Embryonic facial prominence (tissue), 1 donor: ENCODE results near the gene COLEC12.

Experiments used
- DNase-seq: peaks from one replicate; pipeline ENCODE4 v3.0.0-alpha.2; 2016; ENCODE audit errors: extremely low spot score

COLEC12 gene

GRCh38 chr18:506264-506663, 5.8 kb upstream of the COLEC12 start:
- no peak for DNase-seq

DNA sequence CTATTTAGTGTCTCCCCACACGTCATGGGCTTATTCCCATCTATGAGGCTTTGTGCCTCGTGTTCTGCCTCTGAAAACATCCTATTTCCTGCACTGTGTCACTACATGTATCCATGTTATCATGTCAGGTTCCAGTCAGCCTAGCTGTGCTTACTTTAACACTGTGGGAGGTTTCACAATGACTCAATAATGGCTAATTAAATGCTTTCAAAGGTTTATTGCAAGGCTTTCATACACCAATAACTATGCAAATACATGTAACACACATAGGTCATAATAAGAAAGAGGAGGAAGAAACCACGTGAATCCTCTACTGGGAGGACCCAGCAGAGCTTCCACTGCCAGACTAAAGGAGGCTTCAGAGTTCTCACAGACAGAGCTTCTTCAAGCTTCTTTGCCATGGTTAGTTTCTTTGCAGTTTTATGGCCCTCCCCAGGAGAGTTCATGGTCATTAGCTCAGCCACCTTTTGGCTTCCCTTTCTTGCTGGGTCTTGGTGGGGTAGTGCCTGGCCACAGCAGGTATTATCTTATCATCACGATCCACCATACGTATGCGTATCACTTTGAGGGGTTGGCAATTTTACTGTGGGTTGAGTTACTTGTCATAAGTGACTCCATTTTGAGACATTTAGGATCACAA, 5.1 kb upstream of the COLEC12 start:
- no peak for DNase-seq

DNA sequence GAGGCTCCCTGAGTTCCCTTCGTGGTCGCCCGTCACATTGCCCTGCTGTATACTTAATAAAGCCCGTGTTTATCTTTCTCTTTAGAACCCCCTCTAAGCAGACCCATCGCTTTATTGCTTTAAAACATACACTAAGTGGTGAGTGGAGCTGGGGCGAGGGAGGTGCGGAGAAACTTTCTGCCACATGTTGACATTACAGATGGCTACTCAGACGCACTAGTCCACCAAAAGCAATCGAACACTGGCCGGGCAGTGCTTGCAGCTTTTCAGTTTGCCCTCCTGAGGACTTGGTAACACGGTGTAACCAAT, 859 bp upstream of the COLEC12 start:
- DNase-seq, result no peak

GRCh38 chr18:499776-500631, 497 bp downstream of the COLEC12 start:
- no peak for DNase-seq

DNA sequence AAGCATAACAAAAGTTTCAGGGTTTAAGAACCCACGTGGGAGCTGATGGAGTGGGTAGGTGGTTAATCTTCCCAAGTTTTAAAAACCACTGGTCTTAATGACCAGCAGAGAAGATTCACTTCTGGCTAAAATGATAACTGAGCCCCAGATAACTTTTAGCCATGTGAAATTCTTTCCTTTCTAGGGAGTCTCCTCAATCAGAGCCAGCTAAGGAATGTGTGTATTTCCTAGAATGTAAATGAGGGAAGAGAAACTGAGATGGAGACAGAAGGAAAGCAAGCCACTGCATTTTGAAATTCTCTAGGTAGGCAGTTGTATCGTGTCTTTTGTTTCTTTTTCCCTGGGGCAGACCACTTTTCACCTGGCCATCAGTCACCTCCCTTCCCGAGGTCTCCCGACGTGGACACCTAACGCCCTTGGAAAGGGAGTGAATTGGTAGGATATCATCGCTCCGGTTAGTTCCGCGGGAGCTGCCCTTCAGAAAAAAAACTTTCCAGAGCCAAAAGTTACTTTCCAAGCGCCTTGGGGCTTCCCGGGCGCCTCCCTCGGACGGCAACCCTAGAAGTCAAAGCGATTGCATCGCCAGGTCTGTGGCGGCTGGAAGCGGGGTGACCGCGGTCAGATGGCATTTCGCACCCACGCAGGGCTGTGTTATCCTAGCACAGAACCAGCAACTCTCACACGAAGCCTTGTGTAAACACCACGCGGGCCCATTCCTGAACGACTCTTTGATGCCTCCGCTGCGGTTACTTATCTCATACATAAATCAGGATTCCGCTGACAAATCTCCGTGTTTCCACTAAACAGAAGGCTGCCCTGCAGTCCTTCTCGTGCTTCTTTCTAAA, 1.3 kb downstream of the COLEC12 start:
- DNase-seq, result no peak

DNA sequence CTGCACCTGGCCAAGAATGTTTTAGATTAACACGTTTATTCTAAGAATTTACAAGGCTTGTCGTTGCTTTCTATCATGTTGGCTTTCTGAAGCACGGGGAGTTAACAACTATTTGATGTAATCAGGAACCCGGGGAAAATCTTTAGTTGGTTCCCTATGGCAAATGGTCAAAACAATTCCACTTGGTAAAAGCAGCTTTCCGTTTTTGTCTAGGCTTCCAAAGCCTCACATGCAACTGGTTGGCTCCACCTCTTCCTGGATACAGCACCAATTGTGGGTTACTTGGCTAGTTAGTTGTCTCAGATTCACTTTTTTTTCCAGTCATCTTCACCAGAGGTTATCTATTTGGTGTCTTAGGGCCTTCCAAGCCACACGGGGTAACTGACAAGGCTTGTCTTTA, 2.8 kb downstream of the COLEC12 start:
- DNase-seq, result no peak

DNA sequence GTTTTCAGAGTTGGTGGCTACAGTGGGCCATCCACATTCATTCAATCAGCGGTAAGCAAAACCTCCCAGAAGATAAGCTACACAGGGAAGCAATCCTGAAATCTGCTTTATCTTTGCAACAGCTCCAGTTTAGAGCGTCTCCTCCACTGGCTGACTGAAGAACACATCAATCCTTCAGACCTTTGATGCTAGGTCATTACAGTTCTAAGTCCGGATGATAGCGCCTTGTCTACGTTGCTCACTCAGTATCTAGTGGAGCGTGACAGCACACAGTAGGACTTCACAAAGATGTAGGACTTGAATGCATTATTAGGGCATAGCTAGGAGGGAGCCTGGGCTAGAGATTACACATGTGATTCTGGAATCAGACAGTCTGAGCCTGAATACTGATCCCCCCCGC, 5.0 kb downstream of the COLEC12 start:
- DNase-seq, result no peak

DNA sequence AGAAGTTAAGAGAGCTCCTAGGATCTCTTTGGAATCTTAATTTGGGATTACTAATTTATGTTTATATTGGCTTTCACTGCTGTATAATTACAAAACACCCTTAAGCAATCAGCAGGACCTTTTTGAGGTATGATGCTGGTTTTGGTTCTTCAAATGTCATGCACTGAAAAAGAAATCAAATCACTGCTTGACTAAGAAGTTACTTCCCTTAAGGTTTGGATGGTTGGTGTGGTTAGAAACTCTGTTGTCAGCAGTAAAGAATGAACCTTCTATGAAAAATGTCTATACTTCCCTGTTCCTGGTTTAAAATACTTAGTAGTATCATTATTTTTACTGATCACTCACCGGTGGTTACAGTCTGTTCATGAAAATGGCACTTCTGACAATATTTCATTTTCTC, 5.5 kb downstream of the COLEC12 start:
- no peak for DNase-seq

GRCh38 chr18:493986-494983, 6.2 kb downstream of the COLEC12 start:
- no peak for DNase-seq

DNA sequence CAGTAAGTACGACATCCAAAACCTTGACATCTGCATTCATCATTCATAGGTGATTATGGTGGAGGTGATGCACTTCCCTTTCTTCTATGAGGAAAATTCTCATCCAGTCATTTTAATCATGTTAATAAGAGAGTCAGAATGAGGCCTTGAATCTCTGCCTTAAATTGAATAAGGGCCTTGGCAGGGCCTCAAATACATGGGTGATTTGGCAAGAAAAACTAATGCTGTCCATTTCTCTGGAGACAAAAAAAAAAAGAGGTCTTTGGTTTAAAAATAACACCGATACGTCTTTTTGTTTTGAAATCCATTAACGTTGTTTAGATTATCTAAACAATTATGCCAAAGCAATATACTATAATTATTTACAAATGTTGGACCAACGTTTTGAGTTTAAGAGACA, 8.1 kb downstream of the COLEC12 start:
- DNase-seq, result no peak

- no peak for DNase-seq
These were observed 9.9 kb downstream of the COLEC12 start for GRCh38 chr18:490624-491023.

DNA sequence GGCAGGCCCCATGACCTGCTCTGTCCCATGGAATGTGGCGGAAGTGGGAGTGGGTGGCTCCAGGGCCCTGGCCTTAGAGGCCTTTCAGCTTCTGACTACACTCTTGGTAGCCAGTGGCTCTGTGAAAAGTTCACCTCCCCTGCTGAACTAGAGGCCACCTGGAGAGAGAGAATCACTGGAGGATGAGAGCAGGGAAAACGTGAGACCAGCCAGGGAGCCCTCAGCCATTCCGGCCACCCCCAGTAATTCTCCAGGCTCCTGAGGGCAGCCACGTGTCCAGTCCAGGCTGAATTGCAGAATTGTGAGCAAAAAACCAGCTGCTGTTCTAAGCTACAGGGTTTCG, 10.5 kb downstream of the COLEC12 start:
- no peak for DNase-seq

DNA sequence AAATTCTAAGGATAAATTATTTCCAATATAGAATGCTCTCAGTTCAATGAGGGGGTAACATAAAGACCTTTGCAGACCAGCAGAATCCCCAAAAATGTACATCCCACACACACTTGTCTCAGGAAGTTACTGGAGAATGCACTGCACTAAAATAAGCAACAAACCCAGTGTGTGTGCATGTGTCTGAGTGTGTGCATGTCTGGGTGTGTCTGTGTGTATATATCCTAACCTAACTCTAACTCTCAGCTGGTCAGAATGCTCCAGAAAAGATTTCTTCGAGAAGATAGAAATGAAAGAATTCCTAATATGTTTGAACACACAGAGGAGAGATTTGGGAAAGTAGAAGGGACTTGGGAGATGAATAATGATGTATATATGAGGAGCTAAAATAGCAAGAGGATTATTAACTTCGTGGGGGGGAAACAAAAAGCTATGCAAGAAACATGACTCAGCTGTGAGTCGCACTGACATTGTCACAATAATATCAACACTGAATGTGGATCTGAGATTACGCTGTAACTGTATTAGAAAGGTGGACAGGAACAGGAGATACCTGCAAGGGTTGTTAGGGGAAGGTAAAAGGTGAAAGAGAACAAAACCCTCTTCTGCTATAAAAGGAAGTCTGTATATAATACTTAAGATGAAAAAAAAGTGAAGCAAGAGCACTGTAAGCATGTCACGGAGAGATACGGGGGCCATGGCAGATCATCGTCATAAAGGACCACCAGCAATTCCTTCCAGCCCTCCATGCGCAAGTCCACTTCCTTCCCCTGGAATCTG, 11.1 kb downstream of the COLEC12 start:
- no peak for DNase-seq

DNA sequence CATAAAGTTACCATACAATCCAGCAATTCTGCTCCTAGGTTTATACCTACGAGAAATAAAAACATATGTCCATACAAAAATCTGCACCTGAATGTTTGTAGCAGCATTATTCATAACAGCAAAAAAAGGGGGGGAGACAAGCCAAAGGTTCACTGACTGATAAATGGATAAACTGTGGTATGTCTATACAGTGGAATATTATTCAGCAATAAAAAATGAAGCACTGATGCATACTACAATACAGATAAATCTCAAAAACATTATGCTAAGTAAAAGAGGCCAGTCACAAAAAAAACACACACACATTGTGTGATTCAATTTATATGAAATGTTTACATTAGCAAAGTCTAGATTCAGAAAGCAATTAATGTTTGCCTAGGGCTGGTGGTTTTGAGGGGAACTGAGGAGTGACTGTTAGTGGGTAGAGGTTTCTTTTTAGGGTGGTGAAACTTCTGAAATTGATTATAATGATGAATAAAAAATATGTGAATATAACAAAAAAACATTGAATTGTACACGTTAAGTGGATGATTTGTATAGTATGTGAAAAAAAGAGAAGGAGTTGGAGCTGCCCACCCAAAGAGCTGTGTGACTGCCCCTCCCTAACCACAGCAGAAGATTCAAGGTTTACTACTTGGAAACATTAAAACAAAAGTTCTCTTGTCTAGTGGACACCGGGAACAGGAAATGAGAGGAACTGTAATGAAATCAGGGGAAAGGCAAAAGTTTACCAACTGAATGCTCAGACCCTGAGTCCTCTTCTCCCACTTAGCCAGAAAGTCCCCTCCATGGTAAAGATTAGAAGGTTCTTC, 13.4 kb downstream of the COLEC12 start:
- DNase-seq, result no peak

DNA sequence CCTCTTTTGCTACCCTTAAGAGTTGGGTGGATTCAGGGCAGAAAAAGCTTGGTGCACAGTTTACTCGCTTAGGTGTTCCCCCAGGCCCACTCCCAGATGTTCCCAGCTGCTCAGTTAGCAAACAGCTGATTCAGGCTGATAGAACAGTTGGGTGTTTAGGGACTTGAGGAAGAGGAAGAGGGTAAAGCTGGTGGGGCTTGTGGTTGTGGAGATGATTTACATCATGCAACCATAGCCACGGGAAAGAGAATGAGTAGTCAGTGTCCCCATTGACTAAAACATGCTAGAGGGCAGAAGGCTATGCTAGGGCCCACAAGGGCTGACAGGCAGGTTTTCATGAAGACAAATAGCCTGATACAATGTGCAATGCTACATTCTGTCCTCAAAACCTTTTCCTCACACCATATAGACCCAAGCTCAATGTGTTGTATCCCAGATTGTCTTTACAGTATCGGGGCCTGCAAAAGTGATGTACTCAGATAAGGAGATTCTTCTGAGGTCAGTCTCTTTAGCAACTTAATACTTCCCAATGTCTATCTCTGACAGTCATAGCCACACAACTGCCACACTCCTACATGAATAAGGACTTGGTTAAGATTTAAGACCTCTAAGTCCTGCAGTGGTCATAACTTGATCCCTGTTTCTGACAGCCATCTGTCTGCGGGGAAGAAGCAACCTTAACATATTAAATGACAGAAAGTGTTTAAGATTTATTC, 15.6 kb downstream of the COLEC12 start:
- no peak for DNase-seq

GRCh38 chr18:478681-479080, 21.8 kb downstream of the COLEC12 start:
- DNase-seq, result no peak

DNA sequence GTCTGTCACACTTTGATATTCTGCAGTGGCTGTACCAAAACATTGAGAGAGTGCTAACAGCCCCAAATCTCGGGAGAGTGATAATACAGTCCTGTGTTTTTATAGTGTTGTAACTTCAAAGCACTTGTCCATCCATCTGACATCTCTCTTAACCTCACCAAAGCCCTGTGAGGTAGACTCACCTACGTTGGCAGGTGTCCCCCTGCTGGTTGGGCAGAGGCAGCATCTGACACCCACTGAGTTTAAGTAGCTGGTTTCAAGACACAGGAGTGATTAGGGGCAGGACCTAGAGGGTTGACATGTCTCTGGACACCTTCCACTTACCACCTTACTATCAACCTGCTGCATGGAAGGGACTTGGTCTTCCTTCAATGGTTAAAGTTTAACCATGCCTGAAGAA, 22.9 kb downstream of the COLEC12 start:
- DNase-seq, result no peak

- no peak for DNase-seq
These were observed 24.2 kb downstream of the COLEC12 start for GRCh38 chr18:476251-476664.
